ENCODE measurements around the gene ZC3H11A.
A peak's percentile ranks its signal among the peaks of the same experiment; 100 is the strongest.
"Not testable (repeated sequence)": the region's sequence is repeated elsewhere in the genome, so short reads cannot be mapped to it uniquely, and the experiment has no call there.

ZC3H11A gene

GRCh38 chr1:203791498-203791897, 3.9 kb upstream of the ZC3H11A start:
- Histone ChIP-seq H3K27ac (replicated peaks) (no peak overlapping the region), H3K4me3 (replicated peaks; ENCODE audit: insufficient read depth, low read length) (no peak overlapping the region), H3K27me3 (ENCODE audit: insufficient read depth, poor library complexity, severe bottlenecking) (no peaks in the 10 kb centered on the region)
- TF ChIP-seq CTCF (IDR thresholded peaks at IDR 0.05; ENCODE audit: insufficient read depth, low read length) (no peak), SPI1 (IDR thresholded peaks at IDR 0.05; ENCODE audit: borderline replicate concordance, low read depth) (no peak), GABPA (IDR thresholded peaks at IDR 0.05; ENCODE audit: low read depth) (no peak), POLR2AphosphoS5 (IDR thresholded peaks at IDR 0.05; ENCODE audit: low read depth) (no peak)
- no peak for DNase-seq (ENCODE audit: low read depth in 1 of 2, low spot score in 1 of 2)

GRCh38 chr1:203792486-203792885, 2.9 kb upstream of the ZC3H11A start:
- Histone ChIP-seq H3K4me3 (replicated peaks; ENCODE audit: insufficient read depth, low read length) (no peak overlapping the region), H3K27ac (replicated peaks) (no peak overlapping the region), H3K27me3 (ENCODE audit: insufficient read depth, poor library complexity, severe bottlenecking) (no peaks in the 10 kb centered on the region)
- TF ChIP-seq POLR2AphosphoS5 (IDR thresholded peaks at IDR 0.05; ENCODE audit: low read depth), result no peak
- TF ChIP-seq CTCF (IDR thresholded peaks at IDR 0.05; ENCODE audit: insufficient read depth, low read length), result no peak
- TF ChIP-seq REST (IDR thresholded peaks at IDR 0.05; ENCODE audit: insufficient replicate concordance, low read depth), result no peak
- TF ChIP-seq GABPA (IDR thresholded peaks at IDR 0.05; ENCODE audit: low read depth), result no peak
- no peak for TF ChIP-seq SPI1 (IDR thresholded peaks at IDR 0.05; ENCODE audit: borderline replicate concordance, low read depth)
- DNase-seq (ENCODE audit: low read depth in 1 of 2, low spot score in 1 of 2), result no peak

- not testable (repeated sequence) for H3K27ac ChIP-seq (replicated peaks); H3K27me3 ChIP-seq (ENCODE audit: insufficient read depth, poor library complexity, severe bottlenecking); DNase-seq (ENCODE audit: low read depth in 1 of 2, low spot score in 1 of 2); H3K4me3 ChIP-seq (replicated peaks; ENCODE audit: insufficient read depth, low read length)
Measured at GRCh38 chr1:203793561-203793960, 1.9 kb upstream of the ZC3H11A start.

- no peaks in the 10 kb centered on the region for H3K27me3 ChIP-seq (ENCODE audit: insufficient read depth, poor library complexity, severe bottlenecking)
- H3K4me3 ChIP-seq (replicated peaks; ENCODE audit: insufficient read depth, low read length), result peak overlapping the region; percentile 6; the same call in 1 of the 2 replicates
- peak overlapping the region; percentile 93 for H3K27ac ChIP-seq (replicated peaks)
- TF ChIP-seq CTCF (IDR thresholded peaks at IDR 0.05; ENCODE audit: insufficient read depth, low read length) (no peak), POLR2AphosphoS5 (IDR thresholded peaks at IDR 0.05; ENCODE audit: low read depth) (no peak), GABPA (IDR thresholded peaks at IDR 0.05; ENCODE audit: low read depth) (no peak), REST (IDR thresholded peaks at IDR 0.05; ENCODE audit: insufficient replicate concordance, low read depth) (no peak)
- DNase-seq (ENCODE audit: low read depth in 1 of 2, low spot score in 1 of 2), result no peak
Measured at GRCh38 chr1:203794764-203795440, 521 bp upstream of the ZC3H11A start.

All from HL-60 (cell line).